GM11168 (cell line): ENCODE results near the gene FER.
"Not testable (repeated sequence)": the region's sequence is repeated elsewhere in the genome, so short reads cannot be mapped to it uniquely, and the experiment has no call there.

Experiments used
- in situ Hi-C: fragments of 300-500 bp; cut with MboI; formaldehyde crosslinking; loops from one replicate; pipeline ENCODE4 v1.12.0; 2022; ENCODE audit warnings: low sequenced_read_pairs; ENCODE audit not compliant: unreplicated experiment

FER gene

DNA sequence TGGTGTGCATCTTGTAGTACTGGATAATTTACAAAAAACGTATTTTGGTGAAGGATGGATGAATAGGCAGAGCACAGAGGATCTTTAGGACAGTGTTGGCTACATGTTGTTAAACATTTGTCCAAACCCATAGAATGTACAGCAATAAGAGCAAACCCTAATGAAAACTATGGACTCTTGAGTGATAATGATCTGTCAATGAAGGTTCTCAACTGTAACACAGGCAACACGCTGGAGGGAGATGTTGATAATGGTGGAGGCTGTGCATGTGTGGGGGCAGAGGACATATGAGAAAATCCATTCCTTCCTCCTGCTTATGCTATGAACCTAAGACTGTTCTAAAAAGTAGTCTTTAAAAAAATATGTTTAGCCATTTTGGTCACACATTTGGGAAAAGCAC is 194.0 kb downstream of the FER start:
- in situ Hi-C loops, result no loop called here

DNA sequence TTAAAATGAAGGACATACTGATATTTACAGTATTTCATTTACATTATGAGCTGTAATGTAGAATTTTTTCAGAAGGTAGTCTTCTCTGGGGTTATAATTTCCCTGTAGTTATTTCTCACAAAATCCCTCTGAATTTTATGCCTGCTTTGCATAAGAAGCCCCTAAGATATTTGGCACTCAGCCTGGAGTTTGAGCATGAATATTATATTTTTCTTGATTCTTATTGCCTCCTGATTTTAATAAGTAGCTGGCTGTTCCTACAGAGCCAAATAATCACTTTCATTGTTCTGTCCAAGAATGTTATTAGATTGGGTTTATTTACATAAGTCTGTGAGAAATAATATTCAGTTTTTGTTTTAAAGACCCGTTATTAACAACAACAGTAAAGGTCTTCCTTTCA is 195.0 kb downstream of the FER start:
- in situ Hi-C loops, result no loop called here

DNA sequence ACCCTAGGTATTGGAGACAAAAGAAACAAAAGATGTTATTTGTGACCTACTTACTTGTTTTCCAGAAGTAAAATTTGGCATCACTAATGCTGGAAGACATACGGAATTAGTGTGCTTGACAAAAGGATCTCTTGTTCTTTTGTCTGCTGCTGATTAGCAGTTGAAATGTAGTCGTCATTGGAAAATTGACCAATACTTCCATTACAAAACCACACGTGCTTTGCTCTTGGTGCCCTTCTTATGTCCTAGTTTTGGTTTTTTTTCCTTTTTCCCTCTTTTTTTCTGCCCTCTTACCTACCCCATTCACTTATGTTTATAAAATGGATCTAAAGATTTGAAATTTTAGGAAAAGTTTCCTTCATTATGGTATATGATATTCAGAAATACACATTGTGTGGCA is 197.4 kb downstream of the FER start:
- in situ Hi-C loops, result no loop called here

DNA sequence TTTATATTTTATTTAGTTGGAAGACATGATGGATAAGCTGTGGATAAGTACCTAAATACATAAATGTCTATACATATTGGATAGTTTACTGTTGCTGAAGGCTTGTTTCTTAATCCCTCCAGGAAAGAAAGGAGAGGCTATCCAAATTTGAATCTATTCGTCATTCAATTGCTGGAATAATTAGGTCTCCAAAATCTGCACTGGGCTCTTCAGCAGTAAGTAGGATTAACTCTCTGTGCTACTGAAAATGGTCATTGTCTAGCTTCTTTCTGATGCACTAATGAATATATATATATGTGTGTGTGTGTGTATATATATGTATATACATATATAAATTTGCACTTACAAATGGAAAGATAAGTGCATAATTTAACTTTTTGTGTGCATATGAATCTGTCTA is 198.3 kb downstream of the FER start:
- in situ Hi-C loops, result no loop called here

DNA sequence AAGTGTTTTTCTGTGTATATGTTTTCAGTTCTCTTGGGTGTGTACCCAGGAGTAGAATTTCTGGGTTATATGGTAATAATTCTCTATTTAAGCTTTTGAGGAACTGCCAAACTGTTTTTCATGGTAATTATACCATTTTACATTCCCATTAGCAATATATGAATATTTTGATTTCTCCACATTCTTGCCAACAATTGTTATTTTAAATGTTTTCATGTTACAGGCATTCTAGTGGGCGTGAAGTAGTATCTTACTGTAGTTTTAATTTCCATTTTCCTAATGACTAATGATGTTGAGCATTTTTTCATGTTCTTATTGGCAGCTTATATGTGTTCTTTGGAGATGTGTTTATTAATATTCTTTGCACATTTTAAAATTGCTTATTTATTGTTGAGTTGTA is 199.5 kb downstream of the FER start:
- in situ Hi-C loops, result no loop called here

DNA sequence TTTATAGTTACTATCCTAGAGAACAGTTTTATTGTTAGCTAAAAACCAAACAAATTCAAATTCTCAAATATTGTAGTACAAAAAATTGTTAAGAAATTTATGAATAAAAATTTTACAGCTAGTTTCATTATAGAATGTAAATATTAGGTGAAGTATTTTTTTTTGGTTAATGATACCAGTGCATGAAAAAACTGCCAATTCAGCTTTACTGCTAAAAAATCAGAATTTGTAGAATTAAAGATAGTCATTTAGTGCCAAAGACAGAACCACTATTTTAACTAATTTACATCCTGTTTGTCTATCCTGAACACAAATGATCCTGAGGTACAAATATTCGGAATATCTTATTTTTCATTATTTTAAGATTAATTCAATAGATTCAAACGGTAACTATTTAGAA is 202.6 kb downstream of the FER start:
- in situ Hi-C loops, result no loop called here

DNA sequence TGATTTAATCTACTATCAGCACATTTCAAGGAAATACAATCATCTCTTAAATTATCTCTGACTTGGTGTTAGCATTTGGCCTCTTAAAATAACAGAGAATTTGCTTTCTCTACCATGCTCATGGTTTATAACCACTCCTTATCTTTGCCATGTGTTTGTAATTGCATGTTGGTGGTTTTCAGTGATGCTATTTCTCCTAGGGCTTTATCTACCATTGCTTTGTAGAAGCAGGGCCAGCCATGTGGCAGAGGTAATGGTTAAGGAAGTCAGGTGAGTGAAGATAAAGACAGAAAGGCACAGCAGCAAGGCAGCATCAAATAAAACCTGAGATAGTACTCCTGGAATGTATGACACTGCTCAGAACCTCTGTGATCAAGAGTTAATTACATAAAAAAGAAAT is 206.2 kb downstream of the FER start:
- in situ Hi-C loops, result no loop called here

DNA sequence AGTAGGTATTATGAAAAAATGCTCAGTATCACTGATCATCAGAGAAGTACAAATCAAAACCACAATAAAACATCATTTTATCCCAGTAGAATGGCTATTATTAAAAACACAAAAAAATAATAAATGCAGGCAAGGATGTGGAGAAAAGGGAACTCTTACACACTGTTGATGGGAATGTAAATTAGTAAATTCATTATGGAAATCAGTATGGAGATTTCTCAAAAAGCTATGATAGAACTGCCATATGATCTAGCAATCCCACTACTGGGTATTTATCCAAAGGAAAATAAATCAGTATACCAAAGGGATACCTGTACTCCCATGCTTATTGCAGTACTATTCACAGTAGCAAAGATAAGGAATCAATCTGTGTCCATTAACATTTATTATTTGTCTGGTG is 209.6 kb downstream of the FER start:
- in situ Hi-C loops, result no loop called here

DNA sequence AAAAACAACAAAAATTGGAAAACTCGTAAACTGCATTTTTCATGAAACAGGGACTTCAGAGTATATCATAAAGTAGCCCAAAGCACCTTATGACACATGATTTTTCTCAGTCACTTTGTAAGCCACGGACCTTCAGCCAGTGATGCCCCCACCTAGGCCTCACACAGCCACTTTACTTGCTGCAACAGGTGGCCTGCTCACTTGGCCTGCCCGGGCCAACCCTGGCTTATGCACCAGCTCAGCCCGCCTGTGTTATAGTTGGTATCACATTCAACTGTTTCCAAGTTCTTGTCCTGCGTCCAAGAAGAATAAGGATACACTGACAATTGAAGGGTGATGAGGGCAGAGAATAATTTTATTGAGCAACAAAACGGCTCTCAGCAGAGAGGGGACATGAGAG is 219.2 kb downstream of the FER start:
- in situ Hi-C loops, result no loop called here

DNA sequence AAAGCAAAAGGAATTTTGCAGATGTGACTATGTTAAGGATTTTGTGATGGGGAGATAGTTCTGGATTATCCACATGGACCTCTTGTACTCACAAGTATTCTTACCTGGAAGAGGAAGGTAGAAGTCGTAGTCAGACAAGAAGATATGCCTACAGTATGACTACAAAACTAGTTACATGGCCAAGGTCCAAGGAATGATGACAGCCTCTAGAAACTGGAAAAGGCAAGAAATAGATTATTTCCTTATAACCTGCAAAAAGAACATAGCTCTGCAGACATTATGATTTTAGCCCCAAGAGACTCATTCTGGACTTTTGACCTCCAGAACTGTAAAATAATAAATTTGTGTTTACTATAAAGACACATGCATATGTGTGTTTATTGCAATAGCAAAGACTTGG is 226.9 kb downstream of the FER start:
- in situ Hi-C loops, result no loop called here

DNA sequence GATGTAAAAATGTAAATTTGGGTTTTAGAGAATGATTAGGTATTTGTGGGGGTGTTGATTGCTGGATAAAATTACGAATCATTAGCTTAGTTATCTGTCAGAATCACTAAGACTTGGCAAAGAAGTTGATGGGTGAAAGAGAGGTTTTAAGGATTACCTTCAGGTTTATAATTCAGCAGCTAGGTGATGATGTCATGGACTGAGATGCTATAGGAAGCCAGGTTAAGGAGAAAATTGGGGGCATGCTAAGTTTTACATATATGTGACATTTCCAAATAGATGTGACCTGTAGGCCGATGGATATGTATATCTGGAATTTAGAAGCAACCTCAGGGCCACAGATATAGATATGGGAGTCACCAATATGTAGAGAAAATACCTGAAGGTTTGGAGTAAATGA is 228.0 kb downstream of the FER start:
- in situ Hi-C loops, result no loop called here

DNA sequence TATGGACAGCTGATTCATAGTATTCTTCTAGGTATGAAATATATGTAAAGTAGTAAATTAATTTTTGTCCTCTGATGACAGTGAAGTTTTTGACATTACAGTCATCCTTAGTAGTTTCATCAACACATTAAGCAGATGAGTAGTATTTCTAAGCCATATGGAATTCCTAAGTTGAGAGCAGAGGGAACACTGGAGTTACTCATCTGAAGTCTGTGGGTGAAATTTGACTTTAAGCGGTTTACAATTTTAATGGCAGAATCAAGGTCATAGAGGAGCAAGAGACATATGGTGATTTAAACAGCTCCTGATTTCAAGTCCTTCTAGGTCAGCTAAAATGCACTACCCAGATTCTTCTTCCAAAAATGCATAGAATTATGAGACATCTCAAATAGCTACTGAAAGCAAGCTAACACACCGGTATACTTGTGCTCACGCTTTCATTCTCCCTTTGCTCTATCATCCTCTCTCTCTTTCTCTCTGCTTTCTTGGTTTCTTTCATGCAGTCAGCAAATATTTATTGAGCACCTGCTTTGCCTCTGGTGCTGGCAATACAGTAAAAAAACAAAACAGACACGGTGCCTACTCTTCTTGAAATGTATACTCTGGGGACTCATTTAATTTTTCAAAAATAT is 235.9 kb downstream of the FER start:
- in situ Hi-C loops, result no loop called here

DNA sequence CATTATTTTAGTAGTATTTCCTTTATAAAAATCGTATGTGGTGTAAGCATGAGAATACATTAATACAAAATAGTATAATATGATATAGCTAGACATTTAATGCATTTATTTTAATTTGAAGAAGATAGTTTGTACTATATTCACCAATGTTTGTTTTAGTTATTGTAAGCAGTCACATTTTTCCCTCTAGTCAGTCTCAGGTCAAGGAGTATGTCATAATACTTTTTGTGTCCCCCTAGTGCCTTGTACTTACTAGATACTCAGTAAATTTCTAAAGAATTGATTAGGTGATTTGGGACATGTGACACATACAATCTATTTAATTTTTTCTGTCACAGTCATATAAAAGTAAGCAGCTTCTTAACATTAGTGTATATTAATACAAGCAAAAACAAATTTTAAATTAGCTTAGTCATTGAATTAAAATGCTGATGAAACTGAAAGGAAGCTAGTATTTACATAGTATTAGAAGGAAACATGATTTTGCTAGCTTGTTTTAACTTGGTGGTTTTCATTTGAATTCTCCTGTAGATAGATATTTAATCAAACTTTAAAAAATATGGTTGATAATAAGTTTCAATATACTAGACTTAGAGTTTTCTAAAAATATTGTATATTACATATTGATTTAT is 242.2 kb downstream of the FER start:
- in situ Hi-C loops, result no loop called here

DNA sequence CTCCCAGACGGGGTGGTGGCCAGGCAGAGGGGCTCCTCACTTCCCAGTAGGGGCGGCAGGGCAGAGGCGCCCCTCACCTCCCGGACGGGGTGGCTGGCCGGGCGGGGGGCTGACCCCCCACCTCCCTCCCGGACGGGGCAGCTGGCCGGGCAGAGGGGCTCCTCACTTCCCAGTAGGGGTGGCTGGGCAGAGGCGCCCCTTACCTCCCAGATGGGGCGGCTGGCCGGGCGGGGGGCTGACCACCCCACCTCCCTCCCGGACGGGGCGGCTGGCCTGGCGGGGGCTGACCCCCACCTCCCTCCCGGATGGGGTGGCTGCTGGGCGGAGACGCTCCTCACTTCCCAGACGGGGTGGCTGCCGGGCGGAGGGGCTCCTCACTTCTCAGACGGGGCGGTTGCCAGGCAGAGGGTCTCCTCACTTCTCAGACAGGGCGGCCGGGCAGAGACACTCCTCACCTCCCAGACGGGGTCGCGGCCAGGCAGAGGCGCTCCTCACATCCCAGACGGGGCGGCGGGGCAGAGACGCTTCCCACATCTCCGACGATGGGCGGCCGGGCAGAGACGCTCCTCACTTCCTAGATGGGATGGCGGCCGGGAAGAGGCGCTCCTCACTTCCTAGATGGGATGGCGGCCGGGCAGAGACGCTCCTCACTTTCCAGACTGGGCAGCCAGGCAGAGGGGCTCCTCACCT is 244.8 kb downstream of the FER start:
- in situ Hi-C loops, result not testable (repeated sequence)

DNA sequence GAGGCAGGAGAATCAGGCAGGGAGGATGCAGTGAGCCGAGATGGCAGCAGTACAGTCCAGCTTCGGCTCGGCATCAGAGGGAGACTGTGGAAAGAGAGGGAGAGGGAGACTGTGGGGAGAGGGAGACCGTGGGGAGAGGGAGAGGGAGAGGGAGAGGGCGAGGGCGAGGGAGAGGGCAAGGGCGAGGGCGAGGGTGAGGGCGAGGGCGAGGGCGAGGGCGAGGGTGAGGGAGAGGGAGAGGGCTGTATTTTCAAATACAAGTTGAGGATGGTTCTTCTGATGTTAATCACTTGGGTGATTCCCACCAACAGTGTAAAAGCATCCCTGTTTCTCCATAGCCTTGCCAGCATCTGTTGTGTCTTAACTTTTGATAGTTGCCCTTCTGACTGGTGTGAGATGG is 245.7 kb downstream of the FER start:
- in situ Hi-C loops, result not testable (repeated sequence)

DNA sequence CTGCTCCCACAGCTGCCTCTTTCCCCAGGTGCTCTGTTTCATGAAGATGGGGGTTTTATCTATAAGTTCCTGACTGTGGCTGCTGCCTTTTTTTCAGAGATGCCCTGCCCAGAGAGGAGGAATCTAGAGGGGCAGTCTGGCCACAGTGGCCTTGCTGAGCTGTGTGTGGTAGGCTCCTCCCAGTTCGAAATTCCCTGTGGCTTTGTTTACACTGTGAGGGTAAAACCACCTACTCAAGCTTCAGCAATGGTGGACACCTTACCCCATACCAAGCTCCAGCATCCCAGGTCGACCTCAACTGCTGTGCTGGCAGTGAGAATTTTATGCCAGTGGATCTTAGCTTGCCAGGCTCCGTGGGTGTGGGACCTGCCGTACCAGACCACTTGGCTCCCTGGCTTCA is 250.0 kb downstream of the FER start:
- in situ Hi-C loops, result no loop called here

DNA sequence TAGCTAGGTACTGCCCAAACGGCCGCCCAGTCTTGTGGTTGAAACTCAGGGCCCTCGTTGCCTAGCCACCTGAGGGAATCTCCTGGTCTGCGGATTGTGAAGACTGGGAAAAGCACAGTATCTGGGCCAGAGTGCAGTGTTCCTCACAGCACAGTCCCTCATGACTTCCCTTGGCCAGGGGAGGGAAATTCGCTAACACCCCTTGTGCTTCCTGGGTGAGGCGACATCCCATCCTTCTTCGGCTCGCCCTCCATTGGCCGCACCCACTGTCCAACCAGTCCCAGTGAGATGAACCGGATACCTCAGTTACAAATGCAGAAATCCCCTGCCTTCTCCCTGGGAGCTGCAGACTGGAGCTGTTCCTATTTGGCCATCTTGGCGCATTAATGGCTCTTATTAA is 250.5 kb downstream of the FER start:
- in situ Hi-C loops, result no loop called here

DNA sequence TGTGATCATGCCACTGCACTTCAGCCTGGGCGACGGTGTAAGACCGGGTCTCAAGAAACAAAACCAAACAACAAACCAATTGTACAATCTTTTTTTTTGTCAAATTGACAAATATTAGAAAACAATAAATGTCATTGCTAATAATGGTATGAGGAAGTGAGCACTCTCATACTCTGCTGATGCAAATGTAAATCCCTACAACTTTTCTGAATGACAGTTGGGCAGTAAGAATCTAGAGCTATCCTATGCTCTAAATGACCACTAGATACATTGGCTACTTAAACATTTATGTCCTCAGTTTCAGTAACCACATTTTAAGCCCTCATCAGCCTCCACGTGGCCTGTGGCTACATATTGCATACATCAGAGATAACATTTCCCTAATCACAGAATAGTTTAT is 256.2 kb downstream of the FER start:
- in situ Hi-C loops, result no loop called here

DNA sequence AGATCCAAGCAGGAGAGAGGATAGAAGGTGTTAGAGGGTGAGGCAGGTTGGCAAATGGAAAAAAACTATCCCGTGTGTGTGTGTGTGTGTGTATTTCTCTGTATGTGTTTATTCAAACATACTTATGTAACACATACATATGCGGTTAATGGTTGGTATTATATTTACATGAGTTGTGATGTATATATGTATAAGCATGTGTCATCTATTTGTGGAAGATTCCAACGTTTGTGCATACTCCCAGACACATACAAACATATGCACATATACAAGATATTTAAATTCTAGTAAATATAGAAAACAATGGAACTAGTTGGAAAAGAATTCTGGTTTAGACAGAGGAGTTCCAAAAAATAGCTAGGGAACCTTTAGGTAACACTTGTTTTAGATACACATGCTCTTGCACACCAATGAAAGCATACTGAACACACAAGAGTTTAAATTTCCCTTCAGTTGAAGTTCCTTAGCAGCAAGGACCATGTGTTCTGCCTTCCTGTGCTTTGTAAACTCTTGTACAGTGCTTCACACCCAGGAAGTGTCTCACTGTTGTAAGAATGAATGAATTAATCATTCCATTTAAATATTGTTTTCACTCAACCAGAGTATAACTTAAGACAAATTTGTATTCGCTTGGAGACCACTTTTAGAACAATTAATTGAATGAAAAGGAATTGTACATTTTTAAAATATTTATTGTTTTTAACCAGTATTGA is 257.8 kb downstream of the FER start:
- in situ Hi-C loops, result no loop called here

DNA sequence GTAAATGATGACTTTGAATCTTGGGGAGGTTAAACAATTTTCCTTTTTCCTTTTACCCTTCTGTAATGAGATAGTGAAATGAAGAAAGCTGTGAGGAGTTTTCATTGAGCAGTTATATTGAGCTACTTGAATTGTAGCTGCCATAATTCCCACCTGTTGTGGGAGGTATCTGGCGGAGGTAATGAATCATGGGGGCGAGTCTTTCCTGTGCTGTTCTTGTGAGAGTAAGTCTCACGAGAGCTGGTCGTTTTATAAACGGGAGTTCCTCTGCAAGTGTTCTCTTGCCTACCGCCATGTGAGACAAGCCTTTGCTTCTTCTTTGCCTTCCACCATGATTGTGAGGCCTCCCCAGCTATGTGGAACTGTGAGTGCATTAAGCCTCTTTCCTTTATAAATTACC is 258.4 kb downstream of the FER start:
- in situ Hi-C loops, result no loop called here

DNA sequence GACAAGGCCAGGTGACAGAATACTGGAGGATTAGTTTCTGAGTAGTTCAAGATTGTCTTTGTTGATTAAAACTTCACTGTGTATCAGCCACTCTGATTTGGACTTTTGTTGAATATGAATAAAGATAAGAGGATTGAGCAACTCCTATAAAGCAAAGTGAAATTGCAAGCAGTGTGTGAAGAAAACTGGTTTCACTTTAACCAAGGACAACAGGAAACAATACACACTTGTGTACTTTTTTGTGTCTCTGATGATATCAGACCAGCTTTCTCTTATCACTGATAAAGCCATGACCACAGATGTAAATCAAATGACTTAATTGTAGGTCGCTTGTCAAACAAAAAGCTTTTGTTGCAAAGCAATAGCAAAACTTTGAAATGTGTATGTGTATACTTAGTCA is 268.6 kb downstream of the FER start:
- in situ Hi-C loops, result no loop called here
